A673 (cell line): ENCODE results near the gene MAMSTR. TPM values are rescaled to one million over a fixed set of nuclear protein-coding genes. Genes with fewer than 3 reads are reported as not detected.

Source experiments
- BruUV-seq: library from RNA; stranded (reverse); fragments of 400-500 nt; replicated peaks from 2 replicates; lab custom pipeline; 2021; lab: Mats Ljungman, UMichigan
- CTCF ChIA-PET: fragments of 300-600 bp; sonication (Branson Sonifier 250); formaldehyde crosslinking; loops from one replicate; lab custom pipeline; 2022; ENCODE audit warnings: antibody characterized with exemption; lab: Charles Lee
- POLR2A ChIA-PET: fragments of 300-600 bp; sonication (Branson Sonifier 250); formaldehyde crosslinking; loops from one replicate; lab custom pipeline; 2022; ENCODE audit warnings: antibody characterized with exemption; ENCODE audit not compliant: low non-redundant PET; lab: Charles Lee
- DNase-seq: peaks from one replicate; pipeline ENCODE4 v3.0.0-alpha.2; 2015; ENCODE audit warnings: low spot score
- H3K27ac ChIP-seq: fragments of 200-600 bp; sonication (generic); 2 replicates; pipeline ENCODE4 v1.5.1; 2016; ENCODE audit warnings: mixed run types, low read depth, mild to moderate bottlenecking, mixed read lengths, antibody characterized with exemption, low read length; ENCODE audit not compliant: poor library complexity, severe bottlenecking
- H3K27me3 ChIP-seq: fragments of 200-600 bp; sonication (generic); replicated peaks from 2 replicates; pipeline ENCODE4 v1.6.1; 2017; ENCODE audit warnings: mixed run types, low read depth, mild to moderate bottlenecking, mixed read lengths, antibody characterized with exemption, low read length; ENCODE audit not compliant: insufficient read depth, poor library complexity
- H3K36me3 ChIP-seq: fragments of 200-600 bp; sonication (generic); 2 replicates; pipeline ENCODE4 v1.6.1; 2016; ENCODE audit warnings: mixed run types, mild to moderate bottlenecking, mixed read lengths, antibody characterized with exemption, low read length; ENCODE audit not compliant: insufficient read depth, poor library complexity, severe bottlenecking
- H3K4me1 ChIP-seq: fragments of 200-600 bp; sonication (generic); 2 replicates; pipeline ENCODE4 v1.6.1; 2017; ENCODE audit warnings: mixed run types, mild to moderate bottlenecking, mixed read lengths, antibody characterized with exemption, low read length; ENCODE audit not compliant: insufficient read depth, poor library complexity, severe bottlenecking
- H3K4me3 ChIP-seq: fragments of 200-600 bp; sonication (generic); 2 replicates; pipeline ENCODE4 v1.5.1; 2016; ENCODE audit warnings: low read depth, mixed run types, mild to moderate bottlenecking, mixed read lengths, low read length; ENCODE audit not compliant: poor library complexity, severe bottlenecking
- H3K9me3 ChIP-seq: fragments of 200-600 bp; sonication (generic); 2 replicates; pipeline ENCODE4 v1.6.1; 2016; ENCODE audit warnings: mixed run types, low read depth, mild to moderate bottlenecking, mixed read lengths, antibody characterized with exemption, low read length; ENCODE audit not compliant: poor library complexity, severe bottlenecking
- EZH2 ChIP-seq: fragments of 200-600 bp; sonication (generic); IDR thresholded peaks from 2 replicates; pipeline ENCODE4 v1.6.1; 2017; ENCODE audit warnings: borderline replicate concordance, low read depth, mild to moderate bottlenecking, mixed read lengths, antibody characterized with exemption, low read length; ENCODE audit not compliant: poor library complexity, severe bottlenecking
- intact Hi-C: fragments of 100-400 bp; cut with micrococcal nuclease; formaldehyde crosslinking; loops from one replicate; pipeline ENCODE4 v1.10.0; 2022; ENCODE audit not compliant: unreplicated experiment
- total RNA-seq: library from RNA; stranded (reverse); gene quantifications from 2 replicates; pipeline ENCODE4 v1.2.3, GENCODE V29; 2021
- TF ChIP-seq, protein P1 (sequence below): fragments of 300-800, 200-600 bp; sonication (generic); conservative IDR thresholded peaks from 2 replicates; pipeline ENCODE4 v1.5.1; 2017; ENCODE audit warnings: low read depth, mild to moderate bottlenecking, antibody characterized with exemption, low read length, moderate library complexity, mixed read lengths

MAMSTR gene
- total RNA-seq, 1 experiment from 2014 or later = 4.7 TPM

GRCh38 chr19:48673436-48674100, 46.0 kb downstream of the MAMSTR start:
- no peak for DNase-seq
- no peak for TF ChIP-seq EZH2
- TF ChIP-seq, protein P1, sequence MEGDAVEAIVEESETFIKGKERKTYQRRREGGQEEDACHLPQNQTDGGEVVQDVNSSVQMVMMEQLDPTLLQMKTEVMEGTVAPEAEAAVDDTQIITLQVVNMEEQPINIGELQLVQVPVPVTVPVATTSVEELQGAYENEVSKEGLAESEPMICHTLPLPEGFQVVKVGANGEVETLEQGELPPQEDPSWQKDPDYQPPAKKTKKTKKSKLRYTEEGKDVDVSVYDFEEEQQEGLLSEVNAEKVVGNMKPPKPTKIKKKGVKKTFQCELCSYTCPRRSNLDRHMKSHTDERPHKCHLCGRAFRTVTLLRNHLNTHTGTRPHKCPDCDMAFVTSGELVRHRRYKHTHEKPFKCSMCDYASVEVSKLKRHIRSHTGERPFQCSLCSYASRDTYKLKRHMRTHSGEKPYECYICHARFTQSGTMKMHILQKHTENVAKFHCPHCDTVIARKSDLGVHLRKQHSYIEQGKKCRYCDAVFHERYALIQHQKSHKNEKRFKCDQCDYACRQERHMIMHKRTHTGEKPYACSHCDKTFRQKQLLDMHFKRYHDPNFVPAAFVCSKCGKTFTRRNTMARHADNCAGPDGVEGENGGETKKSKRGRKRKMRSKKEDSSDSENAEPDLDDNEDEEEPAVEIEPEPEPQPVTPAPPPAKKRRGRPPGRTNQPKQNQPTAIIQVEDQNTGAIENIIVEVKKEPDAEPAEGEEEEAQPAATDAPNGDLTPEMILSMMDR = no peak
- no peak overlapping the region for H3K27ac ChIP-seq
- intact Hi-C loops = no loop called here
- BruUV-seq = no TSS peak
- H3K9me3 ChIP-seq = no peaks in the 10 kb centered on the region
- H3K4me3 ChIP-seq = no peak overlapping the region
- H3K27me3 ChIP-seq = no peaks in the 10 kb centered on the region
- CTCF ChIA-PET = interaction anchor here (0.5 to 0.7 kb wide), 3 partner anchors 66 to 167 kb away, joined by 3 to 5 read pairs (median 3); no protein-coding TSS in a partner anchor
- H3K4me1 ChIP-seq = peaks cover 4% of the 10 kb centered on the region
- POLR2A ChIA-PET = no interaction called here
- H3K36me3 ChIP-seq = no peaks in the 10 kb centered on the region

DNA sequence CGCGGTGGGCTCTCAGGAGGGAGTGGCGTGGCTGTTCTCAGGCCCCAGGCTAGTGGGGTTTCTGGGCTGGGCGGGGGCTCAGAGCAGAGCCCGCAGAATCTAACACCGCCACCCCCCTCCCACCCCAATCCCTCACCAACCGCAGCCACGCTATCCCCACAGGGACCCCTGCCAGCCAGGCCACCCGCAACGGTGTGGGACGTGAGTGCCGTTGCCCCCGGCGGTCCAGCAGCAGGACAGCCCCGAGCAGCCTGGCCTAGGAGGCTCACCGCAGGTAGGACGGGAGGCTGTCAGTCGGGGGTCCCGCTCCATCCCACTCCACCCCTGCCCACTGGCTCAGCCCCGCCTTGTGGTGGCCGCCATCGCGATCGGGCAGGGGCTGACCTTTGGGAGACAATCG, 46.5 kb downstream of the MAMSTR start, which contains the start of gene NTN5:
NTN5 (minus strand) TSS at position 24 of the 400 bp plus-strand sequence. CDS start 2,031 bp downstream, outside the sequence.
- ChIA-PET POLR2A (no interaction called here), CTCF (interaction anchor here (0.5 kb wide), 1 partner anchor 167 kb away, joined by 5 read pairs; no protein-coding TSS in a partner anchor)
- BruUV-seq = no TSS peak
- DNase-seq = no peak
- H3K4me1 ChIP-seq = peaks cover 4% of the 10 kb centered on the region
- TF ChIP-seq, protein P1 = no peak
- TF ChIP-seq EZH2 = no peak
- no peak within 1 kb of the TSS for H3K4me3 ChIP-seq
- H3K27ac ChIP-seq = no peak within 1 kb of the TSS
- no peaks in the 10 kb centered on the region for H3K9me3 ChIP-seq
- H3K36me3 ChIP-seq = no peaks in the 10 kb centered on the region
- H3K27me3 ChIP-seq = no peaks in the 10 kb centered on the region
- intact Hi-C loops = no loop called here

GRCh38 chr19:48671446-48671995, 48.0 kb downstream of the MAMSTR start:
- POLR2A ChIA-PET = no interaction called here
- H3K4me1 ChIP-seq = peaks cover 4% of the 10 kb centered on the region
- CTCF ChIA-PET = no interaction called here
- TF ChIP-seq, protein P1 = no peak
- no peak for TF ChIP-seq EZH2
- intact Hi-C loops = no loop called here
- no peaks in the 10 kb centered on the region for H3K27me3 ChIP-seq
- BruUV-seq = no TSS peak
- no peaks in the 10 kb centered on the region for H3K36me3 ChIP-seq
- no peak overlapping the region for H3K27ac ChIP-seq
- DNase-seq = no peak
- H3K4me3 ChIP-seq = no peak overlapping the region
- no peaks in the 10 kb centered on the region for H3K9me3 ChIP-seq
